ENCODE data around the gene ENPP6. TPM values are rescaled to one million over a fixed set of nuclear protein-coding genes. Genes with fewer than 3 reads are reported as not detected.

ENPP6 gene
- total and polyA plus RNA-seq, 2 donors (not counting 1 experiment from before 2014, with no cell fraction given): 0.01 TPM; not detected in 1

DNA sequence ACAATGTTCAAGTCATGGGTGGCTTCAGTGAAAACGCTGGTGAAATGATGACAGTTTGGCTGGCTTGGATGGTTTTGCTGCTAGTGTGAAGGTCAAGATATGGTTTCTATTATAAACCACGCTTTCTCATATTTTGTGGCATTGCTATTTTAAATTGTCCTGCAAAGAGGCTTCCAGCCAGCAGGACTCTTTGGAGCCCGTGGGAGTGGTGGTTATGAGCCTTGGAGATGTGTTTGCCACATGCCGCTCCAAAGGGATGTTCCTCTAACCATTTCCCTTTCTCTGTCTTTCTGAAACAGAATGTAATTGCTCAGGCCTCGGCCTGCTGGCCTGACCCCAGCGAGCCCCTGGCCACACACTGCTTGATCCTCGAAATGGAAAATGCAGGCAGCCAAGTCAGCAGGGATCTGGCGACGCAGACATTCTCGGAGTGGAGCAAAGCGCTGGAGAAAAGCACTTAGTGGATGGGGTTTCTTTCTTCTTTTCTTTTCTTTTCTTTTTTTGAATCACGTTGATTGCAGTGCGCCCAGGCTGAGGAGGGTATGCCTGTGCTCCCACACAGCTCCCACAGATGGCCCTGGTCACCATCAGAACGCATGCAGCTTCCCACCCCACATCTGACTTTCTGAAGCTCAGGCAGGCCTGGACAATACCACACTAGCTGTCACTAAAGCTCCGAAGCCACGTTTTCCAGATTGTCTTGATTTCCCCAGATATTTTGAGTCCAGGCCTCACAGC, 114.0 kb downstream of the ENPP6 start:
- Histone ChIP-seq H3K4me3 (ENCODE audit: control extremely low read depth in 1 of 5, extremely low read depth in 1 of 5, insufficient read depth in 1 of 5, low read depth in 2 of 5, low read length in 4 of 5) (no peak overlapping the region), H3K4me2 (replicated peaks; ENCODE audit: low read depth, low read length, poor library complexity, severe bottlenecking) (no peak overlapping the region), H3K27me3 (replicated peaks in 1 of 4; ENCODE audit: control extremely low read depth in 1 of 4, control insufficient read depth in 3 of 4, insufficient read depth in 4 of 4, low read length in 3 of 4) (no peaks in the 10 kb centered on the region), H3K36me3 (replicated peaks in 1 of 2; ENCODE audit: control extremely low read depth in 1 of 2, control insufficient read depth in 1 of 2, extremely low read depth in 1 of 2, insufficient read depth in 2 of 2, low read length in 1 of 2) (no peaks in the 10 kb centered on the region), H3K27ac (ENCODE audit: low read length in 2 of 2) (no peak overlapping the region), H3K9me3 (ENCODE audit: control extremely low read depth in 1 of 3, control insufficient read depth in 2 of 3, insufficient read depth in 1 of 3, low read length in 2 of 3) (peaks cover 0 to 10% (median 0%) of the 10 kb centered on the region in 3 donors), H2AFZ (ENCODE audit: insufficient read depth, low read depth, low read length, poor library complexity, severe bottlenecking) (no peak overlapping the region), H3K9ac (ENCODE audit: low read length) (no peak overlapping the region), H3K79me2 (ENCODE audit: control insufficient read depth, insufficient read depth, low read length) (no peaks in the 10 kb centered on the region), H3K4me1 (ENCODE audit: control insufficient read depth in 2 of 2, insufficient read depth in 2 of 2, low read length in 2 of 2) (no peaks in the 10 kb centered on the region), H4K20me1 (ENCODE audit: control insufficient read depth, insufficient read depth, low read length, poor library complexity, severe bottlenecking) (no peaks in the 10 kb centered on the region)
- TF ChIP-seq EZH2 (IDR thresholded peaks at IDR 0.05; ENCODE audit: borderline replicate concordance, insufficient read depth, low read depth, low read length, poor library complexity, severe bottlenecking): no peak
- TF ChIP-seq, protein P1, sequence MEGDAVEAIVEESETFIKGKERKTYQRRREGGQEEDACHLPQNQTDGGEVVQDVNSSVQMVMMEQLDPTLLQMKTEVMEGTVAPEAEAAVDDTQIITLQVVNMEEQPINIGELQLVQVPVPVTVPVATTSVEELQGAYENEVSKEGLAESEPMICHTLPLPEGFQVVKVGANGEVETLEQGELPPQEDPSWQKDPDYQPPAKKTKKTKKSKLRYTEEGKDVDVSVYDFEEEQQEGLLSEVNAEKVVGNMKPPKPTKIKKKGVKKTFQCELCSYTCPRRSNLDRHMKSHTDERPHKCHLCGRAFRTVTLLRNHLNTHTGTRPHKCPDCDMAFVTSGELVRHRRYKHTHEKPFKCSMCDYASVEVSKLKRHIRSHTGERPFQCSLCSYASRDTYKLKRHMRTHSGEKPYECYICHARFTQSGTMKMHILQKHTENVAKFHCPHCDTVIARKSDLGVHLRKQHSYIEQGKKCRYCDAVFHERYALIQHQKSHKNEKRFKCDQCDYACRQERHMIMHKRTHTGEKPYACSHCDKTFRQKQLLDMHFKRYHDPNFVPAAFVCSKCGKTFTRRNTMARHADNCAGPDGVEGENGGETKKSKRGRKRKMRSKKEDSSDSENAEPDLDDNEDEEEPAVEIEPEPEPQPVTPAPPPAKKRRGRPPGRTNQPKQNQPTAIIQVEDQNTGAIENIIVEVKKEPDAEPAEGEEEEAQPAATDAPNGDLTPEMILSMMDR (IDR thresholded peaks at IDR 0.05): no peak
- H3K9me3 Mint-ChIP-seq (ENCODE audit: insufficient read depth): peaks cover 2% of the 10 kb centered on the region
- no peak for DNase-seq
- ATAC-seq (ENCODE audit: low read depth): no peak
- 87% methylated on average over 13 of the region's 16 CpGs for WGBS (ENCODE audit: insufficient coverage)
- peaks cover 20% of the 10 kb centered on the region for H3K27me3 Mint-ChIP-seq
- intact Hi-C loops (cut with micrococcal nuclease): no loop called here
- H3K4me1 Mint-ChIP-seq: no peaks in the 10 kb centered on the region
- H3K4me3 Mint-ChIP-seq: no peak overlapping the region
- CTCF ChIA-PET: no interaction called here
- POLR2A ChIA-PET: no interaction called here
- H3K27ac Mint-ChIP-seq: no peak overlapping the region

DNA sequence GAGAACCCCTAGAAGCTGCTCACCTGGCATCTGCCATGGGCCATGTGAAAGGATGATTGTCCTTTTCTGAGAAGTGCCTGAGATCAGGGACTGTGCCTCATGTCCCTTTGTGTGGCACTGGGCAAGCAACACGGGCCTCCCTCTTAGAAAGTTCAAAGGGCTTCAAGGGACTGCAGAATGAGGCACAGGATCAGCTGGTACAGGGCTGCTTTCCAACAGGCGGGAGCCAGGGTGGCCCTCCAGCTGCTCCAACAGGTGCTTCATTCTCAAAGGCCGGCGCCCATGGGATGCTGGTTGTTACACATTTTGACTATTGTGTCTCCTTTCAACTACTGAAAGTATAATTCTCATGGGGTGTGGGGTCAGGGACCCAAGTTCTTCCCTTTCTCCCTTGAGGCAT, 114.7 kb downstream of the ENPP6 start:
- H3K9me3 Mint-ChIP-seq (ENCODE audit: insufficient read depth): peaks cover 2% of the 10 kb centered on the region

More for the DNA sequence above, 114.7 kb downstream of the ENPP6 start:
- H3K27ac Mint-ChIP-seq: no peak overlapping the region
- no peak for TF ChIP-seq EZH2 (IDR thresholded peaks at IDR 0.05; ENCODE audit: borderline replicate concordance, insufficient read depth, low read depth, low read length, poor library complexity, severe bottlenecking)
- TF ChIP-seq, protein P1 (IDR thresholded peaks at IDR 0.05): no peak
- H3K27me3 ChIP-seq (replicated peaks in 1 of 4; ENCODE audit: control extremely low read depth in 1 of 4, control insufficient read depth in 3 of 4, insufficient read depth in 4 of 4, low read length in 3 of 4): no peaks in the 10 kb centered on the region
- H3K9ac ChIP-seq (ENCODE audit: low read length): no peak overlapping the region
- no peak overlapping the region for H3K4me3 ChIP-seq (ENCODE audit: control extremely low read depth in 1 of 5, extremely low read depth in 1 of 5, insufficient read depth in 1 of 5, low read depth in 2 of 5, low read length in 4 of 5)
- no peaks in the 10 kb centered on the region for H3K36me3 ChIP-seq (replicated peaks in 1 of 2; ENCODE audit: control extremely low read depth in 1 of 2, control insufficient read depth in 1 of 2, extremely low read depth in 1 of 2, insufficient read depth in 2 of 2, low read length in 1 of 2)
- no peak for DNase-seq
- no peaks in the 10 kb centered on the region for H3K4me1 Mint-ChIP-seq
- peaks cover 0 to 8% (median 0%) of the 10 kb centered on the region in 3 donors for H3K9me3 ChIP-seq (ENCODE audit: control extremely low read depth in 1 of 3, control insufficient read depth in 2 of 3, insufficient read depth in 1 of 3, low read length in 2 of 3)
- H3K79me2 ChIP-seq (ENCODE audit: control insufficient read depth, insufficient read depth, low read length): no peaks in the 10 kb centered on the region
- no peak overlapping the region for H3K4me2 ChIP-seq (replicated peaks; ENCODE audit: low read depth, low read length, poor library complexity, severe bottlenecking)
- no peak overlapping the region for H3K27ac ChIP-seq (ENCODE audit: low read length in 2 of 2)
- H3K4me1 ChIP-seq (ENCODE audit: control insufficient read depth in 2 of 2, insufficient read depth in 2 of 2, low read length in 2 of 2): no peaks in the 10 kb centered on the region
- intact Hi-C loops (cut with micrococcal nuclease): no loop called here
- ChIA-PET POLR2A (no interaction called here), CTCF (no interaction called here)
- H3K27me3 Mint-ChIP-seq: peaks cover 24% of the 10 kb centered on the region
- no peak overlapping the region for H3K4me3 Mint-ChIP-seq
- no peak overlapping the region for H2AFZ ChIP-seq (ENCODE audit: insufficient read depth, low read depth, low read length, poor library complexity, severe bottlenecking)
- ATAC-seq (ENCODE audit: low read depth): no peak
- H4K20me1 ChIP-seq (ENCODE audit: control insufficient read depth, insufficient read depth, low read length, poor library complexity, severe bottlenecking): no peaks in the 10 kb centered on the region
- whole genome bisulfite sequencing (ENCODE audit: insufficient coverage): 67% methylated on average over 2 of the region's 4 CpGs
